Fibroblast of pulmonary artery (primary cell): ENCODE measurements around the gene ZFPM1.

Source experiments
- DNase-seq: peaks from one replicate; pipeline ENCODE4 v3.0.0-alpha.2; 2010; ENCODE audit warnings: low read depth
- H3K4me3 ChIP-seq: replicated peaks from 2 replicates; pipeline ENCODE4 v1.5.1; 2011; ENCODE audit warnings: low read depth, mild to moderate bottlenecking, control low read depth, low read length, moderate library complexity
- TF ChIP-seq, protein P1 (sequence below): IDR thresholded peaks from 2 replicates; pipeline ENCODE4 v1.5.1; 2011; ENCODE audit warnings: mild to moderate bottlenecking, control low read depth, low read length, inconsistent platforms; ENCODE audit errors: missing control alignments

ZFPM1 gene

DNA sequence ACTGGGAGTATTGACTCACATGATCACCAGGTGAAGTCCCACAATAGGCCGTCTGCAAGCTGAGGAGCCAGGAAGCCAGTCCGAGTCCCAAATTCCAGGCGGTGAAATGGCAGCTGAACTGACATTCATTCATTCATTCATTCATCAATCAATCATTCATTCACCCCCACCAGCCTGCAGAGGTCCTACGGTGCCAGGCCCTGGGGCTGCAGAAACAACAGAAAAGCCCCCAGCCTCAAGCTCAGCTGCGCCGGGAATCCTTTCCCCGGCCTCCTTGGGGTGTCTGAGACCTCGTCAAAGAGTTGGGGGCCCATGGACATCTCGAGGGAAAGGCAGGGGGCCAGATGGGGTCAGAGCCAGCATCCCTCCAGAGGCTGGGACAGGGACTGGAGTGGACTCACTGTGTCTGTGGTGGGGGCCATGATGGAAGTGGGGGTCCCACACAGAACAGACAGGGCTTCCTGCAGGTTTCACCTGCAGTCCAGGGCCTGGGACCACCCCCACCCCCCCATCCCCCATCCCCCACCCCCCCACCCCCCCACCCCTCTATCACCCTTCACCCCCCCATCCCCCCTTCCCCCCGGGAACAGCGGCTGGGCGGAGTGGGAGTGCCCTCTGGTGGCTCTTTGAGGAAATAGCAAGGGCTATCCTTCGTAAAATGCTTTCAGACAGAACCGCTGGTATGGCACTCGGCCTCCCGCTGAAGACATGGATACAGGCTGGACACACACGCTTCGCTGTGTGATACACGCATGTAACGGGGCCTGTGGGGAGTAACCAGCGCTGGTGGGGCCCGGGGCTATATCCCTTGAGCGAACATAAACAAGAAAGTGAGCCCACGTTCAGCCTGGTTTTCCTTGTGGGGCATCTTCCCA, 108.6 kb downstream of the ZFPM1 start:
- H3K4me3 ChIP-seq: peak overlapping the region; percentile 34
- peak; percentile 55 for DNase-seq
- TF ChIP-seq, protein P1, sequence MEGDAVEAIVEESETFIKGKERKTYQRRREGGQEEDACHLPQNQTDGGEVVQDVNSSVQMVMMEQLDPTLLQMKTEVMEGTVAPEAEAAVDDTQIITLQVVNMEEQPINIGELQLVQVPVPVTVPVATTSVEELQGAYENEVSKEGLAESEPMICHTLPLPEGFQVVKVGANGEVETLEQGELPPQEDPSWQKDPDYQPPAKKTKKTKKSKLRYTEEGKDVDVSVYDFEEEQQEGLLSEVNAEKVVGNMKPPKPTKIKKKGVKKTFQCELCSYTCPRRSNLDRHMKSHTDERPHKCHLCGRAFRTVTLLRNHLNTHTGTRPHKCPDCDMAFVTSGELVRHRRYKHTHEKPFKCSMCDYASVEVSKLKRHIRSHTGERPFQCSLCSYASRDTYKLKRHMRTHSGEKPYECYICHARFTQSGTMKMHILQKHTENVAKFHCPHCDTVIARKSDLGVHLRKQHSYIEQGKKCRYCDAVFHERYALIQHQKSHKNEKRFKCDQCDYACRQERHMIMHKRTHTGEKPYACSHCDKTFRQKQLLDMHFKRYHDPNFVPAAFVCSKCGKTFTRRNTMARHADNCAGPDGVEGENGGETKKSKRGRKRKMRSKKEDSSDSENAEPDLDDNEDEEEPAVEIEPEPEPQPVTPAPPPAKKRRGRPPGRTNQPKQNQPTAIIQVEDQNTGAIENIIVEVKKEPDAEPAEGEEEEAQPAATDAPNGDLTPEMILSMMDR: peak; percentile 67

DNA sequence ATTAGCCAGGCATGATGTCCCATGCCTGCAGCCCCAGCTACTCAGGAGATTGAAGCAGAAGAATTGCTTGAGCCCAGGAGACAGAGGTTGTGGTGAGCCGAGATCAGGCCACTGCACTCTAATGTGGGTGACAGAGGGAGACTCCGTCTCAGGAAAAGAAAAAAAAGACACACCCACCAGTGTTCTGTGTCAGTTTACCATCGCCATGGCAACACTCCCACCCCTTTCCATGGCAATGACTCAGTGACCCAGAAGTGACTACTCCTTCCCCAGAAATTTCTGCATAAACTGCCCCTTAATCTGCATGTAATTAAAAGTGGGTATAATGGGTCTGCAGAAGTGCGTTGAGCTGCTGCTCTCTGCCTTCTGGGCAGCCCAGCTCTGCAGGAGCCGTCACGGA, 113.1 kb downstream of the ZFPM1 start:
- TF ChIP-seq, protein P1: no peak
- DNase-seq: peak; percentile 34

DNA sequence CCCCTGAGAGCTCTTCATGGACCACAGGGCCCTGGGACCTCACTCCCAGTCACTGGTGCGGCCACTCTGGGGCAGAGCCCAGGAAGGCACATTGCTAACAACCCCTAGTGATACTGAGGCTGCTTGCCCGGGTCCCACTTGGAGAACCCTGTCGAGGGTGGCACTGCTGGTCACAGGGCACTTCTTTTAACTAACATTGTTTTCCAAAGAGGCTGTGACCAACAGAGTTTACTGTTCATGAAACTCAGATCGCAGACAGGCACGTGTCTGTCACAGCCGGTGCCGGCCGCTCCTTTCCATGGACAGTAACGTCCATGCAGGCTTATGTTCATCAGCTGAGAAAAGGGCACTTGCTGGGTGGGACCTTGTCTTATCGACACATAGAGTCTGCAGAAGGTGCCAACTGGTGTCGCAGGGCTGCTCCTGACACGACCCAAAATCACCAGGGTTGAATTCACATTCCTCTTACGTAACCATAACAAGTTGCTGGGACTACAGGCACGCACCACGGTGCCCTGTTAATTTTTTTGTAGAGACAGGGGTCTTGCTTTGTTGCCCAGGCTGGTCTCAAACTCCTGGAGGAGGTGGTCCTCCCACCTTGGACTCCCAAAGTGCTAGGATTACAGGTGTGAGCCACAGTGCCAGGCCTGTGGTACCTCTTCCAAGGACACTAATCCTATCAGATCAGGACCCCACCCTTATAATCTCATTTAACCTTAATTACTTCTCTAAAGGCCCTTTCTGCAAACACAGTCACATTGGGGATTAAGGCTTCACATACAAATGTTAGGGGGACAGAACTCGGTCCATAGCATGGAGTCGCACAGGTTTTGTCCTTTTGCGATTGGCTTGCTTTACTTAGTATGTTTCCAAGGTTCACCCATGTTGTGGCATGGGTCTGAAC, 115.9 kb downstream of the ZFPM1 start:
- H3K4me3 ChIP-seq: peak overlapping the region; percentile 78
- TF ChIP-seq, protein P1: no peak
- DNase-seq: no peak

More for the DNA sequence above, 113.1 kb downstream of the ZFPM1 start:
- H3K4me3 ChIP-seq: no peak overlapping the region

DNA sequence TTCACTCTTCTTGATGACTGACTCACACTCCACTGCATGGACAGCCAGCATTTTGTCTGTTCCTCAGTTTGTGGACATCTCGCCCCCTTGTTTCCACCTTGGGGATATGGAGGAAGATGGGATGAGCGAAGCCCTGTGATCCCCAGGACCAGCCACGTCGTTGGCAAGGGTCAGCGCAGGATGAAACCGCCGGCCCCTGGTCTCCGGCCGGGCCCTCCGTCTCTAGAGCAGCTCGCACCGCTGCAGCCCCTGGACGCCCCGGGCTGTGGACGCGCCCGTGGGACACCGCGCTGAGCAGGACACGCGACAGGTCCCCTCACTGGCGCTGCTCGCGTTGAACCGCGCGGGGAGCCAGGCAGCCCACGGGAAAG, 116.5 kb downstream of the ZFPM1 start:
- DNase-seq: no peak
- peak overlapping the region; percentile 78 for H3K4me3 ChIP-seq
- TF ChIP-seq, protein P1: no peak

DNA sequence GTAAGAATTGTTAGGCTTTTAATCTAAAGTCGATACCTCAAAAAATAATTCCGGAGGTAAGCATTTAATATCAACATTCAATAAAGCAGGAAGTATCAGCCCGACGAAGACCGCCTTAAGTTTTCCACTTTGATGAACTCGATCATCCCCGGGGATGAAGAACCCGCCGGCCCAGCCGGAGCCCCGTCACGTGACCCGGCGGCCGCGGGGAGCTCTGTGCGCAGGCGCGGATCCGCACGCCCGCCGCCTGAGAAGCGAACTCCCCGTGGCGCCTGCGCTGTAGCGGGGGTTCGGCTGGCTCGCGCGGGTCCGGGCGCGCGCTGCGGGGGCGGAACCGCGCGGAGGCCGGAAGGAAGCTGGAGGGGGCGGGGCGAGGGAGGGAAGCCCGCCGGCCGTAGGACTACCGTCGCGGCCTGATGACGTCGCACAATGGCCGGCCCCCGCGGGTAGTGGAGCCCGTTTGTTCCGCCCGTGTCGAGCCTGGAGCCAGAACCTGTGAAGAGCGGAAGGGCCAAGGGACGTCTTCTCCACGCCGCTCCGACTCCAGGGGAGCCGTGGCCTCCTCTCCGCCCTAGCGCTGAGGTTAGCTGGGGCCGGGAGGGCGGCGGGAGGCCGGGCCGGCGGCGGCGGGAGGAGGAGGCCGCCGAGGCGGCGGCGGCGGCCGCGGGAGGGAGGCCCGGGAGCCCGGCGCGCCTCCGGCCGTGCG, 117.1 kb downstream of the ZFPM1 start, which contains the start of gene ZC3H18:
TSS of gene ZC3H18 (plus strand) at position 419 of the 706 bp plus-strand sequence. CDS start 6,721 bp downstream, outside the sequence.
- TF ChIP-seq, protein P1: no peak
- DNase-seq: peak; percentile 96
- H3K4me3 ChIP-seq: peak within 1 kb of the TSS; percentile 80

DNA sequence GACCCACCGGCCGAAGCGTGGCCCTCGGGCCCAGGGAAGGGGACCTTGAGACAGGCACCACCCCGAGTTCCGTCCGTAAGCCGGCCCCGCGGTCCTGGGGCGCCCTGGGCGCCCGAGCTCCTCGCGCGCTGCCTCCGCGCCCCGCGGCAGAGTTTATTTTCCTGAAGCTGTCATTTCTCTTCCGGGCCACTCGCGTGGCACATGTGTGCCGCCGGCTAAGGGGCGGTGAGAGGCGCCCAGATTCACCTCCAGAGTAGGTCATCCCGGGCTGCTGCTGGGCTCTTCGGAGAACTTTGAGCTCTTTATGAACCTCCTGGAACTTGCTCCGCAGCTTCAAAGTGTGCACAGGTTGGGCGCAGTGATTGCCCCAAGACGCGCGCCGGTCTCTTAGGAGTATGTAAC, 117.6 kb downstream of the ZFPM1 start:
- TF ChIP-seq, protein P1: no peak
- no peak for DNase-seq
- H3K4me3 ChIP-seq: peak overlapping the region; percentile 80
